GM20000 (cell line): ENCODE data around the gene INHBC.
"Not testable (repeated sequence)": the region's sequence is repeated elsewhere in the genome, so short reads cannot be mapped to it uniquely, and the experiment has no call there.

ENCODE experiments used
- DNase-seq: peaks from one replicate; pipeline ENCODE4 v3.0.0; 2012; ENCODE audit warnings: low spot score
- TF ChIP-seq, protein P1 (sequence below): IDR thresholded peaks from 2 replicates; pipeline ENCODE4 v1.5.1; 2012; ENCODE audit warnings: mild to moderate bottlenecking, control low read depth; ENCODE audit errors: extremely low read depth, missing control alignments

INHBC gene

DNA sequence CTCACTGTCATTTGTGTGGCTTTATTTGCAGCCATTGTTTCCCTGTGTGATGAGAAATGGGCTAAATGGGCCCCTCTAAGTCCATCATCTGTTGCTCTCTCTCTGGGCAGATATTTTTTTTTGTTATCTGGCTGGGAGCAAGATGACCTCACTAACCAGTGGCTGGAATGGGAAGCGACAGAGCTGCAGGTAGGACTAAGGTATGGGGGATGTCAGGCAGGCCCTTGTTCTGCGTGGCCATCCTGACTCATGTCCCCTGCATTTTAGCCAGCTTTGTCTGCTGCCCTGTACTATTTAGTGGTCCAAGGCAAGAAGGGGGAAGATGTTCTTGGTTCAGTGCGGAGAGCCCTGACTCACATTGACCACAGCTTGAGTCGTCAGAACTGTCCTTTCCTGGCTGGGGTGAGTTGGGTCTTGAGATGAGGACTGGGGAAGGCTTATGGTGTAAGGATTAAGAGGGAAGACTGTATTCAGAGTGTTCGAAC is 54.6 kb downstream of the INHBC start:
- no peak for DNase-seq
- TF ChIP-seq, protein P1, sequence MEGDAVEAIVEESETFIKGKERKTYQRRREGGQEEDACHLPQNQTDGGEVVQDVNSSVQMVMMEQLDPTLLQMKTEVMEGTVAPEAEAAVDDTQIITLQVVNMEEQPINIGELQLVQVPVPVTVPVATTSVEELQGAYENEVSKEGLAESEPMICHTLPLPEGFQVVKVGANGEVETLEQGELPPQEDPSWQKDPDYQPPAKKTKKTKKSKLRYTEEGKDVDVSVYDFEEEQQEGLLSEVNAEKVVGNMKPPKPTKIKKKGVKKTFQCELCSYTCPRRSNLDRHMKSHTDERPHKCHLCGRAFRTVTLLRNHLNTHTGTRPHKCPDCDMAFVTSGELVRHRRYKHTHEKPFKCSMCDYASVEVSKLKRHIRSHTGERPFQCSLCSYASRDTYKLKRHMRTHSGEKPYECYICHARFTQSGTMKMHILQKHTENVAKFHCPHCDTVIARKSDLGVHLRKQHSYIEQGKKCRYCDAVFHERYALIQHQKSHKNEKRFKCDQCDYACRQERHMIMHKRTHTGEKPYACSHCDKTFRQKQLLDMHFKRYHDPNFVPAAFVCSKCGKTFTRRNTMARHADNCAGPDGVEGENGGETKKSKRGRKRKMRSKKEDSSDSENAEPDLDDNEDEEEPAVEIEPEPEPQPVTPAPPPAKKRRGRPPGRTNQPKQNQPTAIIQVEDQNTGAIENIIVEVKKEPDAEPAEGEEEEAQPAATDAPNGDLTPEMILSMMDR = no peak

DNA sequence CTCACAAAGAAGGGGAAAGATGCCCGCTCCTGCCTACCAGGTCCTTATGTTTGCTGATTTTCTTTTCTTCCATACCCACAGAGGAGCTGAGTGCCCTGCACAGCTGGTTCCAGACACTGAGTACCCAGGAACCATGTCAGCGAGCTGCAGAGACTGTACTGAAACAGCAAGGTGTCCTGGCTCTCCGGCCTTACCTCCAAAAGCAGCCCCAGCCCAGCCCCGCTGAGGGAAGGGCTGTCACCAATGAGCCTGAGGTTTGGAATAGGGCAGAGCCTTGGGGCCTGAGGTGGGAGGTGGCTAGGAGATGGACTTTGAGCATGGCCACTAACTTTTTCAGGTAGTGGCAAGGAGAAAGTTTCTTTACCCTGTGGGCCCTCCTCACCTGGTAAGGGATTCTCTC is 55.5 kb downstream of the INHBC start:
- no peak for DNase-seq
- TF ChIP-seq, protein P1 = no peak

DNA sequence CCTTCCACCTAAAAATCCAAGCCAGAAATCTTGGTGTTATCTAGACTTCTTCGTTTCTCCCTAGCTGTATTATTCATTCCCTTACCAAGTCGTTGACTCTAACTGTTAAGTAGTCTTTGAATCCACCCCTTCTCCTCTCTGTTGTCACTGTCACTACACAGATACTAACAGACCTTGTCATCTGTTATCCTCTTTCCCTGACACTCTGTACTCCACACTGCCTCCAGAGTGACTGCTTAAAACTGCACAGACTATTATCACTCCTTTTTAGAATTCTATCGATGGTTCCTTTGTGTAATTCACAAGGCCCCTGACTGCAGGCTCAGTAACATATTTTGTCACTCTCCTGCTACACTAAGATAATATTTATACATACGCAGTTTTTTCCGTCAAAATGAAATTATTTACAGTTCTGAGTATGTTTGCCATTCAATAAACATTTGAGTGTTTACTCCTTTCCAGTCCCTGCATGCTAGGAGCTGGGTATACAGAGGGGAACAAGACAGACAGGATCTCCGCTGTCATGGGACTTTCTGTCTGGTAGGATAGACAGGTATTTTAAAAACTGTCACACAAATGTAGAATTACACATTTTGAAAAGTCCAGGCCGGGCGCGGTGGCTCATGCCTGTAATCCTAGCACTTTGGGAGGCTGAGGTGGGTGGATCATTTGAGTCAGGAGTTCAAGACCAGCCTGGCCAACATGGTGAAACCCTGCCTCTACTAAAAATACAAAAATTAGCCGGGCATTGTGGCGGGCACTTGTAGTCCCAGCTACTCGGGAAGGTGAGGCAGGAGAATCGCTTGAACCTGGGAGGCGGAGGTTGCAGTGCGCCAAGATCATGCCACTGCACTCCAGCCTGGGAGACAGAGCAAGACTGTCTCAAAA is 57.1 kb downstream of the INHBC start:
- DNase-seq = no peak
- TF ChIP-seq, protein P1 = no peak

DNA sequence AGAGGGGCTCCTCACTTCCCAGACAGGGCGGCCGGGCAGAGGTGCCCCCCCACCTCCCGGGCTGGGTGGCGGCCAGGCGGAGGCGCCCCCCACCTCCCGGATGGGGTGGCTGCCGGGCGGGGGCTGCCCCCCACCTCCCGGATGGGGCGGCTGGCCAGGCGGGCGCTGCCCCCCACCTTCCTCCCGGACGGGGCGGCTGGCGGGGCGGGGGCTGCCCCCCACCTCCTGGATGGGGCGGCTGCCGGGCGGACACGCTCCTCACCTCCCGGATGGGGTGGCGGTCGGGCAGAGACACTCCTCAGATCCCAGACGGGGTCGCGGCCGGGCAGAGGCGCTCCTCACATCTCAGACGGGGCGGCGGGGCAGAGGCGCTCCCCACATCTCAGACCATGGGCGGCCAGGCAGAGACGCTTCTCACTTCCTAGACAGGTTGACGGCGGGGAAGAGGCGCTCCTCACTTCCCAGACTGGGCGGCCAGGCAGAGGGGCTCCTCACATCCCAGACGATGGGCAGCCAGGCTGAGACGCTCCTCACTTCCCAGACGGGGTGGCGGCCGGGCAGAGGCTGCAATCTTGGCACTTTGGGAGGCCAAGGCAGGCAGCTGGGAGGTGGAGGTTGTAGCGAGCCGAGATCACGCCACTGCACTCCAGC is 60.6 kb downstream of the INHBC start:
- not testable (repeated sequence) for DNase-seq

DNA sequence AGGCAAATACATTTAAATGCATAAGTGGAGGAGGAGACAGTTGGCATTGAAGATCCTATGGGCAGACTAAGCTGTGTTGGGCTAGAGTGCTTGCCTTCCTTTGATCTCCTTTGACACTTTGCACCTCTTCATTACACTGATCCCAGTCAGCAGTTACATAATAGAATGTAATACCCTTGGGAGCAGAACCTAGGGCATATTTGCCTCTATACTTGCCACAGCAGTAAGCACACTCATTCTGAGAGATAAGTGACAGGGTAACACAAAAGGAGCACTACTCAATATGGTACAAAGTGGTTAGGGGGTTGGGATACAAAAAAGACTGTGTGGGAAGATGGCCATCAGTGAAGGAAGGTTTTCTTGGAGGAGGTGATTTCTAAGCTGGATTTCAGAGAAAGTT is 62.2 kb downstream of the INHBC start:
- TF ChIP-seq, protein P1 = no peak
- no peak for DNase-seq

DNA sequence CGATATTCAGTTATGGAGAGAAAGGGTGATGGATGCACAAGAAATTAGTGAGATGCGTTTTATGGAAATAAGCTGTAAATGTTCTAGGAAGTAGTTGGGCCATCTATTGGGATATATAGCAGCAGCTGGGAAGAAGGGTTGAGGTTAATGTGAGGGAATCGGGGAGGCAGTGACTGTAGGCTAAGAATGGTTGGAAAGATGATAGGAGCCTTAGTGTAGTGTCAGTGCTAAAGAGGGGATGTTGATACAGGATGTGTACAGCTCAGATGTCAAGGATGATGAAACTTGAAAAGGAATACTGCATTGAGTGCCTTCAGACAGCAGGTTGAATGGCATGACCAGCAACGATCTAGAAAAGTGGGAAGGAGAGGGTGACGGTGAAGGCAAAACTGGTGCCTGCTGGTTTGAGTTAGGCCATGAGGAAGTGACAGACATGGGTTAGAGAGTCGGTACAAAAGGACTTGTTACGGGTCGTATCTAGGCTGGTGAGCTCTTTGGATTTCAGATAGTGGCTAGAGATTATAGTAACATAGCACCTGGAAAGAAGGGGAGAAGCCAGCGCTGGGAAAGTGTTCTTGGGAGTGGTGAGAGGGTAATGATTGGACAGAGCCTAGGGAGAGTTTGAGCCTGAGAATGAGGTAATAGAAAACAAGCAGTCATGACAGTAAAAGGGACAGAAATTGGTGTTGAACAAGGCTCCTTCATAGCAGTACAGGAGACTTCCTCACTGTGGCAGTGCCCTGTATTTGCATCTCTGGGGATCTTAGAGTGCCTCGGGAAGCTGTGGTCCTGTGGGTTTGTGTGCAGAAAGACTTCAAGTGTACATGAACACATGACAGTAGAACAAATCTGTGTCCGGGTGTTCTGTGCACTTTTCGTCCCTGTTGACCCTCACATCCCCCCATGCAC is 62.9 kb downstream of the INHBC start:
- TF ChIP-seq, protein P1 = no peak
- DNase-seq = no peak

DNA sequence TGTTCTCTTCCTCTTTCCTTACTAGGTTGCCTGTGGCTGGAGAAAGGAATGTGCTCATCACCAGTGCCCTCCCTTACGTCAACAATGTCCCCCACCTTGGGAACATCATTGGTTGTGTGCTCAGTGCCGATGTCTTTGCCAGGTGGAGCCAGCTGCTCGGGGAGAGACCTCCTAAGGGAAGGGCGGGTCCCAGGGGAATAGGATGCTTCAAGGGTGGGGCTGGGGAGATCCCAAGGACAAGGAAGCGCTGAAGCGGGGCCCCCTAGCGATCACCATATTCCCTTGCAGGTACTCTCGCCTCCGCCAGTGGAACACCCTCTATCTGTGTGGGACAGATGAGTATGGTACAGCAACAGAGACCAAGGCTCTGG is 63.5 kb downstream of the INHBC start:
- TF ChIP-seq, protein P1 = no peak
- DNase-seq = no peak
